Measurements from ENCODE around the gene ZFP2. TPM values are rescaled to one million over a fixed set of nuclear protein-coding genes. Genes with fewer than 3 reads are reported as not detected.
"Not testable (repeated sequence)": the region's sequence is repeated elsewhere in the genome, so short reads cannot be mapped to it uniquely, and the experiment has no call there.

Gene ZFP2
- total and polyA plus RNA-seq, 11 donors: 0.32 to 1.6 (median 1.2) TPM

GRCh38 chr5:178854284-178854683, 41.4 kb upstream of the ZFP2 start:
- TF ChIP-seq CTCF (IDR thresholded peaks at IDR 0.05) (no peak), POLR2A (IDR thresholded peaks at IDR 0.05) (no peak)
- ATAC-seq: no peak
- WGBS, 4 donors: 44 to 65% (median 54%) methylated on average over 5 of the region's 5 CpGs
- no peaks in the 10 kb centered on the region for H3K27me3 ChIP-seq
- no peak overlapping the region for H3K4me3 ChIP-seq
- intact Hi-C loops (cut with DNase I): loop anchor here in 4 of 10 donors (10.0 kb wide), 3 partner anchors 119 to 229 kb away; partner anchors contain the start of genes CLK4 (in 2 of the 4), ZNF354C (in 2 of the 4) and ZNF354A (in 1 of the 4)
- no peak for DNase-seq
- no peaks in the 10 kb centered on the region for H3K9me3 ChIP-seq
- H3K27ac ChIP-seq: no peak overlapping the region
- peaks cover 0 to 2% (median 0%) of the 10 kb centered on the region in 12 donors for H3K4me1 ChIP-seq
- H3K36me3 ChIP-seq: no peaks in the 10 kb centered on the region

- DNase-seq (peak; percentile 89 to 94 (median 93)), ATAC-seq (peak; percentile 95 to 99 (median 98))
- TF ChIP-seq POLR2A (IDR thresholded peaks at IDR 0.05): peak; percentile 42 to 72
- TF ChIP-seq CTCF (IDR thresholded peaks at IDR 0.05): peak in 6 of 12 donors; percentile 13 to 38 (median 34)
- Histone ChIP-seq H3K9me3 (no peaks in the 10 kb centered on the region), H3K4me3 (peak within 1 kb of the TSS; percentile 68 to 96 (median 86)), H3K4me1 (peaks cover 0 to 25% (median 12%) of the 10 kb centered on the region in 12 donors), H3K27ac (peak within 1 kb of the TSS; percentile 45 to 93 (median 85)), H3K36me3 (peaks cover 0 to 29% (median 19%) of the 10 kb centered on the region in 9 donors), H3K27me3 (no peaks in the 10 kb centered on the region)
- intact Hi-C loops (cut with DNase I): loop anchor here in 9 of 10 donors (1.0 to 10.0 kb wide), 15 partner anchors 37 to 235 kb away; partner anchors contain the start of genes ZNF354A (in 8 of the 9), ZNF354C (in 6 of the 9), CLK4 (in 2 of the 9) and ZNF454 (in 2 of the 9)
- 1 to 4% (median 2%) methylated on average over 36 to 86 of the region's 86 CpGs for WGBS, 4 donors
Observed at GRCh38 chr5:178859625-178860521, 35.8 kb upstream of the ZFP2 start, which contains the start of gene ZNF354B. ZNF354B (plus strand) TSS chr5:178859953; CDS start chr5:178861048, 1,095 bp downstream.

GRCh38 chr5:178860615-178861014, 35.1 kb upstream of the ZFP2 start:
- peak in 2 of 4 donors; percentile 14 to 20 for ATAC-seq
- peaks cover 0 to 25% (median 12%) of the 10 kb centered on the region in 12 donors for H3K4me1 ChIP-seq
- not testable (repeated sequence) for H3K27me3 ChIP-seq, DNase-seq, H3K9me3 ChIP-seq
- 1% methylated on average over 12 to 13 of the region's 31 CpGs; no CpG with 5 or more reads in 2 of the 4 donors for WGBS, 4 donors
- H3K4me3 ChIP-seq: peak overlapping the region; percentile 68 to 96 (median 86)
- H3K36me3 ChIP-seq: peaks cover 0 to 36% (median 26%) of the 10 kb centered on the region in 9 donors
- peak overlapping the region in 10 of 12 donors; percentile 45 to 93 (median 84) for H3K27ac ChIP-seq
- intact Hi-C loops (cut with DNase I): loop anchor here in 3 of 10 donors (5.0 to 10.0 kb wide), 3 partner anchors 37 to 82 kb away; partner anchors contain the start of genes ZFP2 (in 1 of the 3) and ZNF454 (in 1 of the 3)

GRCh38 chr5:178861627-178862026, 34.1 kb upstream of the ZFP2 start:
- intact Hi-C loops (cut with DNase I): loop anchor here in 3 of 10 donors (5.0 to 10.0 kb wide), 3 partner anchors 36 to 81 kb away; partner anchors contain the start of genes ZFP2 (in 1 of the 3) and ZNF454 (in 1 of the 3)
- H3K4me1 ChIP-seq: peaks cover 0 to 25% (median 12%) of the 10 kb centered on the region in 12 donors
- no peak overlapping the region for H3K27ac ChIP-seq
- no peak for ATAC-seq
- no peak for DNase-seq
- H3K36me3 ChIP-seq: peaks cover 0 to 46% (median 36%) of the 10 kb centered on the region in 9 donors
- H3K9me3 ChIP-seq: no peaks in the 10 kb centered on the region
- H3K27me3 ChIP-seq: no peaks in the 10 kb centered on the region
- 93 to 98% (median 95%) methylated on average over 8 of the region's 8 CpGs for WGBS, 4 donors
- no peak for TF ChIP-seq POLR2A (IDR thresholded peaks at IDR 0.05)
- TF ChIP-seq CTCF (IDR thresholded peaks at IDR 0.05): no peak
- H3K4me3 ChIP-seq: peak overlapping the region in 1 of 12 donors; percentile 31
